ENCODE data around the gene ADIPOR2.
"Not testable (repeated sequence)": the region's sequence is repeated elsewhere in the genome, so short reads cannot be mapped to it uniquely, and the experiment has no call there.

Gene ADIPOR2

DNA sequence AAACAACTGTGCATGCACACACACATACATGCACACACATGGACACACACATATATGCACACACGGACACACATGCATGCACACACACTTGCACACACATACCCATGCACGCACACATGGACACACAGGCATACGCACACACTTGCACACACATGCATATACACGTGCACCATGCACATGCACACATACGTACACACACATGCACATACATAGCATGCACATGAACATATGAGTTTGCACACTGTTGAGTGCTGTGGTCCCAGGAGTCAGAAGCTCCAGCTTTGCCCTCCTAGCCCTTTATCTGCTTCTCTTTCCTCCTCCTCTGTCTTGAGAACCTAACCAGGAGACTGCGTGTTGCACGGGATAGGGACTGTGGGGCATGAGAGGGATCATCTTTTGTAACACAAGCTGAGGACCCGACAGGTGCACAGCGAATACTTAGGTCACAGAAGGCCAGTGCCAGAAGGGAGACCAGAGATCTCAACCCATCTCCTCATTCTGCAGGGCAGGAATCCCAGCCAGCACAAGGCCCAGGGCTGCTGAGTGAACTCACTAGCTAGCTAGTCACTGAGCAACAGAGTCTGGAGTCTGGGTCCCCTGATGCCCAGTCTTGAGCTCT, 126.0 kb downstream of the ADIPOR2 start:
- TF ChIP-seq, protein P1, sequence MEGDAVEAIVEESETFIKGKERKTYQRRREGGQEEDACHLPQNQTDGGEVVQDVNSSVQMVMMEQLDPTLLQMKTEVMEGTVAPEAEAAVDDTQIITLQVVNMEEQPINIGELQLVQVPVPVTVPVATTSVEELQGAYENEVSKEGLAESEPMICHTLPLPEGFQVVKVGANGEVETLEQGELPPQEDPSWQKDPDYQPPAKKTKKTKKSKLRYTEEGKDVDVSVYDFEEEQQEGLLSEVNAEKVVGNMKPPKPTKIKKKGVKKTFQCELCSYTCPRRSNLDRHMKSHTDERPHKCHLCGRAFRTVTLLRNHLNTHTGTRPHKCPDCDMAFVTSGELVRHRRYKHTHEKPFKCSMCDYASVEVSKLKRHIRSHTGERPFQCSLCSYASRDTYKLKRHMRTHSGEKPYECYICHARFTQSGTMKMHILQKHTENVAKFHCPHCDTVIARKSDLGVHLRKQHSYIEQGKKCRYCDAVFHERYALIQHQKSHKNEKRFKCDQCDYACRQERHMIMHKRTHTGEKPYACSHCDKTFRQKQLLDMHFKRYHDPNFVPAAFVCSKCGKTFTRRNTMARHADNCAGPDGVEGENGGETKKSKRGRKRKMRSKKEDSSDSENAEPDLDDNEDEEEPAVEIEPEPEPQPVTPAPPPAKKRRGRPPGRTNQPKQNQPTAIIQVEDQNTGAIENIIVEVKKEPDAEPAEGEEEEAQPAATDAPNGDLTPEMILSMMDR (IDR thresholded peaks at IDR 0.05; ENCODE audit: extremely low read depth, missing control alignments): no peak
- no peak for DNase-seq (ENCODE audit: low spot score)

DNA sequence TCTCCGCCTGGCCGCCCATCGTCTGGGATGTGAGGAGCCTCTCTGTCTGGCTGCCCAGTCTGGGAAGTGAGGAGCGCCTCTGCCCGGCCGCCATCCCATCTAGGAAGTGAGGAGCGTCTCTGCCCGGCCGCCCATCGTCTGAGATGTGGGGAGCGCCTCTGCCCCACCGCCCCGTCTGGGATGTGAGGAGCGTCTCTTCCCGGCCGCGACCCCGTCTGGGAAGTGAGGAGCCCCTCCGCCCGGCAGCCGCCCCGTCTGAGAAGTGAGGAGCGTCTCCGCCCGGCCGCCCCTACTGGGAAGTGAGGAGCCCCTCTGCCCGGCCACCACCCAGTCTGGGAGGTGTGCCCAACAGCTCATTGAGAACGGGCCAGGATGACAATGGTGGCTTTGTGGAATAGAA, 127.1 kb downstream of the ADIPOR2 start:
- not testable (repeated sequence) for DNase-seq (ENCODE audit: low spot score)

DNA sequence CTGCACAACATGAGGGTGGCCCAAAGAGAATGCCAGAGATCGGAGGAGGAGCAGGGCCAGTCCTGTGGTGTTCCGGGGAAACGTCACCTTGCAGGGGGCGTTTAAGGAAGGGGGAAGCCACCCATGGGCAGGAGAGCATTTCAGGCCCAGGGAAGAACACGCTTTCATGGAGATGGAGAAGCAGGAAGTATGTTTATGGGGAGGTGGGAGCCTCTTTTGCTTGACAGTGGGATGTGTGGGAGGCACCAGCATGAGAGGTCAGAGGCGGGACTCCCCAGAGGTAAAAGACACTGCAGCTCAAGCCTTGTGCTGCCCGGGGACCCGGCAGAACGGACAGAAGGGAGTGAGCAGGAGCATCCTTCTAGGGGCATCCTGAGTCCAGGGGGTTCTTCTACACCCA, 128.2 kb downstream of the ADIPOR2 start:
- TF ChIP-seq, protein P1 (IDR thresholded peaks at IDR 0.05; ENCODE audit: extremely low read depth, missing control alignments): no peak
- no peak for DNase-seq (ENCODE audit: low spot score)

DNA sequence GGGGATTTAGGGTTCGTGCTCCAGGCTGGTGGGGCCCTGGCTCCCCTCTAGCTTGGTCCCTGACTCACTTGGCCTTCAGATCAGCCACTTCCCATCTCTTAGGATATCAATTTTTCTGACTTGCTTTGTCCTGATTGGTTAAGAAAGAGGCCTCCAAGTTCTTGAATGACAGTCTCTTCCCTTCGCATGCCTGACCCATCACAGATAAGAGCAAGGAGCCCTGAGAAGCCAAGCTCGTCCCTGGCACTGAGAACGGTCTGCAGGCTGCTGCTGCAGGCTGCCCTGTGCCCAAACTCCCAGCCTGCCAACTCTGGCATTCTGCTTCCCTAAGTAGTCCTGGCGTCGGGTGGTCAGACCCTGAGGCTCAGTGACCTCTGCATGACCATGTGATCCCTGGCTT, 128.7 kb downstream of the ADIPOR2 start:
- DNase-seq (ENCODE audit: low spot score): no peak
- TF ChIP-seq, protein P1 (IDR thresholded peaks at IDR 0.05; ENCODE audit: extremely low read depth, missing control alignments): no peak

DNA sequence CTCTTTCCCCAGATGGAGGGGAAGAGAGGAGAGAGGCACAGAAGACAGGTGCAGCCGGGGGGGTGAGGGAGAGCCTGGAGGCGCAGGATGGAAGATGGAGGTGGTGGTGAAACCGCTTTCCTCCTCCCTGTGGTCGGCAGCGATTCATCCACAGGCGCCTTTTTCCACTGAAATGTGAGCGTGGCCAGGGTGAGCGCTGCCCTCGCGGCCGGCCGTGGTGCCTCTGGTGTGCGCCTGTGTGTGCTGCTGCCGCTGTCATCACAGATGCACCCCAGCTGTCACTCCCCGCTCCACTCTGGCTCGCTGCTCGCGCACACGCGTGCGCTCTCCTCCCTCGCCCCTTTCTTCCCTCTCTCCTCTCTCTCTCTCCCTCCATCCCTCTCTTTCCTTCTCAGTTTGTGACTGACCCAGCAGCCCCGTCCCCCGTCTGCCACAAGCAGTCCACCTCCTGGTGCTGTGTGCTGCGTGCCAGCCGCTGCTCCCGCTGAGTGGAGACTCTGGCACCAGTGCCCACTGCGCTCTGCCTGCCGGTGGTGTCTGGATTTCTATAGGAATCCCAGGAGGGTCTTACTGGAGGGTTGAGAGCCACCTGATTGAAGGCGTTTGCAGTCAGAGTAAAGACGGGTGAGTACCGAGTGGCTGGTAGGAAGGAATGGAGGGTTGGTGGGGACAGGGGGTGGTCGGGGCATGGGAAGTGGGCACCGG, 129.5 kb downstream of the ADIPOR2 start, which contains the start of gene LRTM2:
LRTM2 (plus strand) TSS at position 375 of the 705 bp plus-strand sequence. CDS start 7,584 bp downstream, outside the sequence.
- DNase-seq (ENCODE audit: low spot score): no peak
- TF ChIP-seq, protein P1 (IDR thresholded peaks at IDR 0.05; ENCODE audit: extremely low read depth, missing control alignments): no peak

DNA sequence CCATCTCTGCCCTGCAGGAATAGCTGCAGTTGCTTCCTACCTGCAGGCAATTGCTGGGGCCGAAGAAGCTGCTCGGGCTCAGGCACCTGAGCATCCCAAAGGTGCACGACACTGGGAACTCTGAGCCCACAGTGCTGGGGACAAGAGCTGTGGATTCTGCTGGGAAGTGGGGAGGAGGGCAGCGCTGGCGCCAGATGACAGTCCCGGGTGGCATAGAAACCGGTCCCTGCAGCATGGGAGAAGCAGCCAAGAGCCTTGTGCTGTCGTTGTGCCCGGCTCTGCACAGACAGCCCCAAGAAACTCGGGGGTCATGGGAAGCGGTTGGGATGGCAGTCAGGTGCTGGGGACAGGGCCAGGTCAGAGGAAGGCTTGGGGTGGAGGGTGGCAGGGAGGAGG, 130.0 kb downstream of the ADIPOR2 start:
- DNase-seq (ENCODE audit: low spot score): no peak
- TF ChIP-seq, protein P1 (IDR thresholded peaks at IDR 0.05; ENCODE audit: extremely low read depth, missing control alignments): no peak

DNA sequence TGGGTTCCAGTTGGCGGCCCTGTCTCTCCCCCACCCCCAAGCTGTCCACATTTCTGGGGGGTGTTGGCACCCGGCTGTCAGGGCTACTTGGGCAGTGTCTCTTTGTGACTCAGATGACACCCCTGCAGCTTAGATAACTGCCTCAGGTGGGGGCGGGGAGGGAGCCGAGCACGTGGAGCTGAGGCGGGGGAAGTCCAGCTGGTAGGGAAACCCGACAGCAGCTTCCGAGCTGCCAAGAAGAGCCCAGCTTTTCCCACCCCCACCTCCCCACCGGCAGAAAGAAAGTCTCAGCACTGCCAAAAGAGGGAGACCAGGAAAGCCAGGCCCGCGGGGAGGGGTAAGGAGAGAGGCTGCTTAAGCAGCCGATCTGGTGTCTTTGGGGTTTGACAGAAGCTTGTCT, 130.9 kb downstream of the ADIPOR2 start:
- TF ChIP-seq, protein P1 (IDR thresholded peaks at IDR 0.05; ENCODE audit: extremely low read depth, missing control alignments): no peak
- DNase-seq (ENCODE audit: low spot score): no peak

DNA sequence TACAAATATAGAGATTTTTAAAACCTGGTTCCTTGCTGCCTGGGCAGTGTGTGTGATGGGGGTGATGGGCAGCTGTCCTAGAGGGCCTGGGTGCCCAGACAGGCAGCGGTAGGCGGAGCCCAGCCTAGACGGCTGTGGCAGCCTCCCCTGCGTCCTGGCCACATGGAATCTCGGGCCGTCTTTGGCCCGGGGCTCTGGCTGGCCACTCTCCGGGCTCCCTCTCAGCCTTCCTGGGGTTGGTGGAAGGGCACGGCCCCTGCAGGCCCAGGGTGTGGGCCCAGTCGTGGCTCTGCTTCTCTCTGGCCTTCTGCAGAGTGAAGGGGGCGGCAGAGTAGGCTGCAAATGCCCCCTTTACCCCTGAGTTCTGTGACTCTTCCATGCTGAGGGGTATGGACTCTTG, 131.8 kb downstream of the ADIPOR2 start:
- no peak for DNase-seq (ENCODE audit: low spot score)
- TF ChIP-seq, protein P1 (IDR thresholded peaks at IDR 0.05; ENCODE audit: extremely low read depth, missing control alignments): no peak

Measured in GM20000 (cell line).